Pancreas (tissue), 10 donors: Measurements from ENCODE around the gene RTEL1. TPM values are rescaled to one million over a fixed set of nuclear protein-coding genes. Genes with fewer than 3 reads are reported as not detected.
A peak's percentile ranks its signal among the peaks of the same experiment; 100 is the strongest.

Source experiments
- ATAC-seq, 4 donors: fragments of 200-7000 bp; cut with Tn5 transposase; one replicate each; pipeline versions ENCODE4 v1.8.0 to v1.9.1; 2020; ENCODE audit warnings: mild to moderate bottlenecking in 4 of 4, moderate library complexity in 4 of 4
- DNase-seq, 6 donors: peaks; one replicate each; pipeline ENCODE4 v3.0.0-alpha.2; 2020
- FAIRE-seq: peaks from 2 replicates; lab custom pipeline; 2012; peaks lifted over from hg19 to GRCh38; lab: Jason Lieb, UNC
- H3K27ac ChIP-seq, 4 donors: fragments of 200-600 bp; sonication (generic); 1 replicate in 3 of 4; 2 replicates in 1 of 4; pipeline versions ENCODE4 v1.5.0 to v1.8.0; 2020
- H3K27me3 ChIP-seq, 4 donors: fragments of 200-600 bp; one replicate each; pipeline ENCODE4 v1.8.0; 2021
- H3K36me3 ChIP-seq, 3 donors: fragments of 200-600 bp; sonication (generic) in 1 of 3; one replicate each; pipeline versions ENCODE4 v1.5.0 to v1.8.0; 2020 to 2021
- H3K4me1 ChIP-seq, 3 donors: fragments of 200-600 bp; one replicate each; pipeline ENCODE4 v1.8.0; 2021
- H3K4me3 ChIP-seq, 4 donors: fragments of 200-600 bp; sonication (generic) in 2 of 4; one replicate each; pipeline versions ENCODE4 v1.5.0 to v1.8.0; 2020 to 2021
- H3K9me3 ChIP-seq, 4 donors: fragments of 200-600 bp; one replicate each; pipeline ENCODE4 v1.8.0; 2021
- WGBS, 2 donors: extraction: QIAGEN DNeasy Blood & Tissue Kit; methylation state at CpG; one replicate each; pipeline ENCODE4 v1.1.7; 2013; 5-methylcytosine and 5-hydroxymethylcytosine counted together
- intact Hi-C, 3 donors: fragments of 100-400 bp; cut with DNase I; formaldehyde crosslinking; loops; one replicate each; pipeline versions ENCODE4 v1.11.1 to v1.14.2; 2022
- polyA plus RNA-seq, 2 donors: library from polyadenylated mRNA; stranded (reverse); fragments of 200-250 nt; gene quantifications; one replicate each; pipeline ENCODE4 v1.2.3, GENCODE V29; 2013
- total RNA-seq, 6 donors: library from RNA; stranded (reverse); fragmentation: NEBNext Ultra II Directional in 4 of 6; extraction: Animal tissue kit (Norgen Biotek cat#: 25700) in 4 of 6; gene quantifications; one replicate each; pipeline versions ENCODE4 v1.2.1 to v1.2.4, GENCODE V29; 2021 to 2023
- TF ChIP-seq, protein P1 (sequence below), 4 donors: fragments of 200-600 bp; sonication (generic) in 3 of 4; IDR thresholded peaks; one replicate each; pipeline versions ENCODE4 v1.5.0 to v1.8.0; 2021; ENCODE audit warnings: antibody characterized with exemption in 4 of 4
- donor health status: healthy with polysubstance abuse.
- donor health status: DM: no; HTN: no; CAD: no; lungs with moderate emphysema.
- donor health status: DM: no; HTN: no; CAD: no.
- donor health status: control.
- donor health status: control.
- donor health status: Bipolar disorder and iron deficiency.
- donor health status: DM: yes; HTN: yes; CAD: no.
- donor health status: DM: no; HTN: no; CAD: no.
- donor health status: DM: no; HTN: no; CAD: no.
- donor health status: DM: yes; HTN: yes; CAD: no.

Gene RTEL1
- total and polyA plus RNA-seq, 8 donors, result 10.5 to 36.6 (median 15.0) TPM

DNA sequence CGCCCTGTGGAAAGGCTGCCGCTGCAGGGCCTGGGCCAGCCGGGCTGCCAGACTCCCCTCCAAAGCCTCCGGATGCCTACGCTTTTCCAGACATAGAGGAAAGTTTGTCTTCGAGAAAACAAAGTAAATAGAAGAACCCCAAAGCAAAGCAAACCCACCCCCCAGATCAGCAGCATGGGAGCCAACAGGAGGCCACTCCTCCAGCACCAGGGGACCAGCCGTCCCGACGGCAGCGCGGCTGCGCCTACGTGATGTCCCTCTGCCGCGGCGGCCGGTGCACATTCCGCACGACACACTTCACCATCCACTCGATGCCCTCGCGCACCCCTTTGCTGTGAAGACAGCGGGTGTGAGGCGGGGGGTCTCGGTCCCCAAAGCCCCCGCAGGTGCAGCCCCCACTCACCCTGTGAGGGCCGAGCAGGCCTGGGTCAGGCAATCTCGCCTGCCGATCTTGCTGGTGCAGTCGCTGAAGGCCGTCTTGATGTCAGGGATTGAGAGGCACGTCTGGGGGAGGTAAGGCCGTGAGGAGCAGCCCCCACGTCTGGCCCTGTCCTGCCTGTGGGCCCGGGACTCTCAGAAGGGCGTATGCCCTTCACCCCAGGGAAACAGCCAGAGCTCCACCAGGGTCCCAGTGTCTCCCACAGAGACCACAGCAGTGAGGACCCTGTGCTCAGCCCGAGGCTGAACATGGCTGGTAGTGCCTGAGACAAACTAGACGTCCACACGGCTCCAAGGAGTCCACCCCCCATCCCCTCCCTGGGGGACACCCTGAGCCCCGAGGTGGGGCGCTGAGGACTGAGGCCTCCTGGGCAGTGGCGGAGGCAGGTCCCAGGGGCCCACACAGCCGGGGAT lies 42.3 kb downstream of the RTEL1 start:
- TF ChIP-seq, protein P1, sequence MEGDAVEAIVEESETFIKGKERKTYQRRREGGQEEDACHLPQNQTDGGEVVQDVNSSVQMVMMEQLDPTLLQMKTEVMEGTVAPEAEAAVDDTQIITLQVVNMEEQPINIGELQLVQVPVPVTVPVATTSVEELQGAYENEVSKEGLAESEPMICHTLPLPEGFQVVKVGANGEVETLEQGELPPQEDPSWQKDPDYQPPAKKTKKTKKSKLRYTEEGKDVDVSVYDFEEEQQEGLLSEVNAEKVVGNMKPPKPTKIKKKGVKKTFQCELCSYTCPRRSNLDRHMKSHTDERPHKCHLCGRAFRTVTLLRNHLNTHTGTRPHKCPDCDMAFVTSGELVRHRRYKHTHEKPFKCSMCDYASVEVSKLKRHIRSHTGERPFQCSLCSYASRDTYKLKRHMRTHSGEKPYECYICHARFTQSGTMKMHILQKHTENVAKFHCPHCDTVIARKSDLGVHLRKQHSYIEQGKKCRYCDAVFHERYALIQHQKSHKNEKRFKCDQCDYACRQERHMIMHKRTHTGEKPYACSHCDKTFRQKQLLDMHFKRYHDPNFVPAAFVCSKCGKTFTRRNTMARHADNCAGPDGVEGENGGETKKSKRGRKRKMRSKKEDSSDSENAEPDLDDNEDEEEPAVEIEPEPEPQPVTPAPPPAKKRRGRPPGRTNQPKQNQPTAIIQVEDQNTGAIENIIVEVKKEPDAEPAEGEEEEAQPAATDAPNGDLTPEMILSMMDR (IDR thresholded peaks at IDR 0.05), result no peak
- no peak overlapping the region for H3K27ac ChIP-seq
- no peak for FAIRE-seq
- H3K4me3 ChIP-seq, result no peak overlapping the region
- DNase-seq, result peak in 1 of 6 donors; percentile 71
- ATAC-seq, result no peak
- H3K4me1 ChIP-seq, result peaks cover 0 to 12% (median 0%) of the 10 kb centered on the region in 3 donors
- 87 to 89% methylated on average over 43 of the region's 43 CpGs for WGBS, 2 donors
- intact Hi-C loops, result no loop called here
- no peaks in the 10 kb centered on the region for H3K9me3 ChIP-seq
- peaks cover 0 to 7% (median 0%) of the 10 kb centered on the region in 3 donors for H3K36me3 ChIP-seq
- H3K27me3 ChIP-seq, result no peaks in the 10 kb centered on the region

- H3K9me3 ChIP-seq, result no peaks in the 10 kb centered on the region
- TF ChIP-seq, protein P1 (IDR thresholded peaks at IDR 0.05), result no peak
- intact Hi-C loops, result no loop called here
- no peaks in the 10 kb centered on the region for H3K27me3 ChIP-seq
- H3K27ac ChIP-seq, result no peak overlapping the region
- no peak overlapping the region for H3K4me3 ChIP-seq
- H3K36me3 ChIP-seq, result peaks cover 0 to 7% (median 0%) of the 10 kb centered on the region in 3 donors
- WGBS, 2 donors, result 80 to 88% methylated on average over 4 to 5 of the region's 5 CpGs
- peaks cover 0 to 12% (median 0%) of the 10 kb centered on the region in 3 donors for H3K4me1 ChIP-seq
- FAIRE-seq, result no peak
- ATAC-seq, result no peak
- no peak for DNase-seq
These were observed 42.9 kb downstream of the RTEL1 start for GRCh38 chr20:63701051-63701328.

DNA sequence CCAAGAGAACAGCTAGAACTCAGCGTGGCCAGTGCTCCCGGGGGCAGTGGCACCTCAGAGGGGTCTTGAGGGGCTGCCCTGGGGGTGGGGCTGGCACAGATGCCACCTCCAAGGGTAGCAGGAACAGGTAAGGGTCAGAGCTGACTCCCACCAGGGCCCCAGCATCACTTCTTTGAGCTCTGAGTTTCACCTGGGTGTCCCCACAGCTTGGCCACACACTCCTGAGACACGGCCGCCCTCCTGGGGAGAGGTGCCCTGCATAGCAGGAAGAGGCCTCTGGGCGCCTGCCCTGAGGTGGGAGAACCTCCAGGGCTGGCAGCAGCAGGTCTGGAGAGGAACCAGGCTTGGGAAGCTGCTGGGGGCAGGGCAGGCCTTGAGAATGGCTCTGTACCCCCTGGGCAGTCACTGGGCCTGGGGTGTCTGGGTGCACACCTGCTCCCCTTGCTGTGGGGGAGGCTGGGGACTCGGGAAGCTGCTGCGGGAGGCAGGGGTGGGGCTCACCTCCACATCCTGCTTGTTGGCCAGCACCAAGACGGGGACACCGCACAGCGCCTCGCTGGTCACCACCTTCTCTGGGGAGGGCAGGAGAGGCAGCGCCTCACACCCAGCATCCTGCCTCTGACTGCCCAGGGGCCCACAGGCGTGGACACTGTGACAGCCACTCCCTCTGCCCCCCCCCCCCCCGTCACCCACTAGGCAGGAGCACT lies 43.4 kb downstream of the RTEL1 start:
- ATAC-seq (no peak), FAIRE-seq (no peak), DNase-seq (peak in 2 of 6 donors; percentile 34 to 77)
- Histone ChIP-seq H3K27me3 (no peaks in the 10 kb centered on the region), H3K4me3 (no peak overlapping the region), H3K36me3 (peaks cover 0 to 7% (median 0%) of the 10 kb centered on the region in 3 donors), H3K27ac (no peak overlapping the region), H3K9me3 (no peaks in the 10 kb centered on the region), H3K4me1 (peaks cover 0 to 13% (median 2%) of the 10 kb centered on the region in 3 donors)
- WGBS, 2 donors, result 83 to 89% methylated on average over 14 of the region's 14 CpGs
- TF ChIP-seq, protein P1 (IDR thresholded peaks at IDR 0.05), result no peak
- intact Hi-C loops, result no loop called here

GRCh38 chr20:63702036-63702665 lies 44.0 kb downstream of the RTEL1 start:
- H3K4me1 ChIP-seq, result peaks cover 0 to 9% (median 6%) of the 10 kb centered on the region in 3 donors
- H3K9me3 ChIP-seq, result no peaks in the 10 kb centered on the region
- no peak overlapping the region for H3K4me3 ChIP-seq
- peak in 1 of 6 donors; percentile 72 for DNase-seq
- no peak for ATAC-seq
- intact Hi-C loops, result no loop called here
- peaks cover 0 to 7% (median 0%) of the 10 kb centered on the region in 3 donors for H3K36me3 ChIP-seq
- no peak for FAIRE-seq
- H3K27me3 ChIP-seq, result no peaks in the 10 kb centered on the region
- TF ChIP-seq, protein P1 (IDR thresholded peaks at IDR 0.05), result no peak
- no peak overlapping the region for H3K27ac ChIP-seq
- 90 to 91% methylated on average over 16 of the region's 16 CpGs for WGBS, 2 donors
